Dermis microvascular lymphatic vessel endothelial cell (primary cell): ENCODE data around the gene TMIE. TPM values are rescaled to one million over a fixed set of nuclear protein-coding genes. Genes with fewer than 3 reads are reported as not detected.

ENCODE experiments used
- DNase-seq, 2 donors: peaks; one replicate each; pipeline versions ENCODE4 v3.0.0 to v3.0.0-alpha.2; 2010; ENCODE audit warnings: low read depth in 2 of 2
- total RNA-seq: library from RNA; depleted of rRNA; stranded (reverse); fragments of >200 nt; gene quantifications from 2 replicates; pipeline ENCODE4 v1.2.1, GENCODE V29; 2014

TMIE gene
- total RNA-seq = under 0.01 TPM in 1 of 2 replicates, not detected in the other

- no peak for DNase-seq
Observed at GRCh38 chr3:46701181-46701939, at the start of gene TMIE. Gene TMIE (plus strand): TSS chr3:46701392. CDS start chr3:46701488, 96 bp downstream.

- no peak for DNase-seq
Observed at GRCh38 chr3:46655271-46655670, 45.9 kb upstream of the TMIE start.

GRCh38 chr3:46656778-46657556 lies 44.2 kb upstream of the TMIE start:
- DNase-seq = no peak

GRCh38 chr3:46659285-46659684 lies 41.9 kb upstream of the TMIE start:
- DNase-seq = no peak

- no peak for DNase-seq
Observed at GRCh38 chr3:46660003-46660402, 41.2 kb upstream of the TMIE start.

GRCh38 chr3:46660543-46661523 lies 40.4 kb upstream of the TMIE start:
- DNase-seq = no peak

- no peak for DNase-seq
Observed at GRCh38 chr3:46661776-46662766, 39.1 kb upstream of the TMIE start.

GRCh38 chr3:46662771-46663551 lies 38.2 kb upstream of the TMIE start:
- DNase-seq = no peak

- DNase-seq = peak in 1 of 2 donors; percentile 56
Observed at GRCh38 chr3:46663591-46664135, 37.5 kb upstream of the TMIE start.

GRCh38 chr3:46664188-46664970 lies 36.8 kb upstream of the TMIE start:
- no peak for DNase-seq

GRCh38 chr3:46664971-46665762 lies 36.0 kb upstream of the TMIE start:
- DNase-seq = no peak

GRCh38 chr3:46665763-46666452 lies 35.3 kb upstream of the TMIE start:
- DNase-seq = no peak

- DNase-seq = no peak
Observed at GRCh38 chr3:46666453-46666845, 34.7 kb upstream of the TMIE start.

- no peak for DNase-seq
Observed at GRCh38 chr3:46667061-46667621, 34.1 kb upstream of the TMIE start.

- DNase-seq = no peak
Observed at GRCh38 chr3:46667657-46668056, 33.5 kb upstream of the TMIE start.

- DNase-seq = no peak
Observed at GRCh38 chr3:46668116-46668515, 33.1 kb upstream of the TMIE start.

GRCh38 chr3:46668591-46668990 lies 32.6 kb upstream of the TMIE start:
- DNase-seq = no peak
